ENCODE measurements around the gene CFAP46.

Gene CFAP46

GRCh38 chr10:132881186-132881920 is 61.0 kb downstream of the CFAP46 start:
- TF ChIP-seq ZNF274 (IDR thresholded peaks at IDR 0.05; ENCODE audit: low read depth, low read length): no peak
- no peak overlapping the region for H3K4me3 ChIP-seq (ENCODE audit: low read length)

DNA sequence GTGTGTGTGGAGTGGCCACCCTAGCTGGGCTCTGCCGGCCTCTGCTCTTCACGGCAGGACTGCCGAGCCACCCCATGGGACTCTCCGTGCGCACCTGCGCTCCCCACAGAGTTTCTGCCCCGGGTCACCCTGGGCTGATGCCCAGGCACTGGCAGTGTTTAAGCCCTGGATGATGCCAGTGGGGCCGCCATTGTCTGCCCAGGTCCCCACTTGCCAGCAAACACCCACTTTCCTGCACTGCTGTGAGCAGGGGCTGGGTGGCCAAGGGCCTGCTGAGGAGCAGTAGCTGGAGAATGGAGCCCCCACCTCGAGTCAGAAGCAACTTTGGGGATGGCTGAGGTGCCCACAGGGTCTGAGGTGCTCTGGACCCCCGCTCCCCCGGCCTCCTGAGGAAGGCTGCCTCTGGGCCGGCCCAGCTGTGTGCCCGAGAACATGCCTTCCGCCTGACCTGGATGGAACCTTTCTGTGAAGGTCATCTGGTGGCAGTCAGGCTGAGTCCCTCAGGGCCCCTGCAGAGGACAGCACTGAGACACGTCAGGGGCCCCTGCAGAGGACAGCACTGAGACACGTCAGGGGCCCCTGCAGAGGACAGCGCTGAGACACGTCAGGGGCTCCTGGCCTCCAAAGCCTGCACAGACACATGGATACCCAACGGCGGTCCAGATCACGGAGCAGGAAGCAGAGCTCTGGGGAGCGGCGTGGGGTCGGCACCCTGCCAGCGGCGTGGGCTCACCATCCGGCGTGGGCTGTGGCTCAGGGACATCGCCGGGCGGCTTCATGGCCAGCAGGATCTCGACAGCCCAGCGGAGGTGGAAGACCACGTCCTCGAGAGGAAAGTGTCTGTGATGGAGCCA is 62.0 kb downstream of the CFAP46 start:
- TF ChIP-seq ZNF274 (IDR thresholded peaks at IDR 0.05; ENCODE audit: low read depth, low read length): no peak
- no peak overlapping the region for H3K4me3 ChIP-seq (ENCODE audit: low read length)

DNA sequence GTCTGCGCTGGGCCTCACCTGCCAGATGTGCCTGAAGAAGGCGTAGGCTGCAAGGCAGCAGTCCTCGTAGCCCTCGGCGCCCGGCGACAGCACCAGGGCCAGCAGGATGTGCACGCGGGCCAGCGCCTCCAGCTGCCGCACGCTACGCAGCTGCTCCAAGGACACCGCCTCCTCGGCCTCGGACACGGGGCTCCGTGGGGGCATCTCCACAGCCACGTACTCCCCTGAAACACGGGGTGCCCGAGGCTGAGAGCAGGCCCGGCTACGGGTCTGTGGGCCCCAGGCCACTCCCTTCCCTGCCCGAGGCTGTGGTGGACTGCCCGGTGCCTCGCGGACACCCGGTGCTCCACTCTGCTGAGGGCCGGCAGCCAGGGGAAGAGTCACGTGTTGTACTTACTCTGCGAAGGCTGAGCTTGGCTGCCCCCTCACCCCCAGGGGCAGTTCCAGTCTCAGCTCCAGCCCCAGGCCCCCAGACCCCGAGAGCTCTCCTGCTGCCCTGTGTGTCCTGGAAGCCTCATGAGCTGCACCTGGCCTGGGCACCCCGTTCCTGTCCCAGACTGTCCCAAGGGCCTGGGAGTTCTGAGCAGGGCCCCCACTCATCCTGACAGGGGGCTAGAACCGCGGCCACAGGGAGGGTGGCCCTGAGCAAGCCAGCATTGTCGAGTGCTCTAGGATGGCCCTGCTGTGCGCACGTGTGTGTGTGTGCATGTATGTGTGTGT is 62.8 kb downstream of the CFAP46 start:
- TF ChIP-seq ZNF274 (IDR thresholded peaks at IDR 0.05; ENCODE audit: low read depth, low read length): no peak
- no peak overlapping the region for H3K4me3 ChIP-seq (ENCODE audit: low read length)

DNA sequence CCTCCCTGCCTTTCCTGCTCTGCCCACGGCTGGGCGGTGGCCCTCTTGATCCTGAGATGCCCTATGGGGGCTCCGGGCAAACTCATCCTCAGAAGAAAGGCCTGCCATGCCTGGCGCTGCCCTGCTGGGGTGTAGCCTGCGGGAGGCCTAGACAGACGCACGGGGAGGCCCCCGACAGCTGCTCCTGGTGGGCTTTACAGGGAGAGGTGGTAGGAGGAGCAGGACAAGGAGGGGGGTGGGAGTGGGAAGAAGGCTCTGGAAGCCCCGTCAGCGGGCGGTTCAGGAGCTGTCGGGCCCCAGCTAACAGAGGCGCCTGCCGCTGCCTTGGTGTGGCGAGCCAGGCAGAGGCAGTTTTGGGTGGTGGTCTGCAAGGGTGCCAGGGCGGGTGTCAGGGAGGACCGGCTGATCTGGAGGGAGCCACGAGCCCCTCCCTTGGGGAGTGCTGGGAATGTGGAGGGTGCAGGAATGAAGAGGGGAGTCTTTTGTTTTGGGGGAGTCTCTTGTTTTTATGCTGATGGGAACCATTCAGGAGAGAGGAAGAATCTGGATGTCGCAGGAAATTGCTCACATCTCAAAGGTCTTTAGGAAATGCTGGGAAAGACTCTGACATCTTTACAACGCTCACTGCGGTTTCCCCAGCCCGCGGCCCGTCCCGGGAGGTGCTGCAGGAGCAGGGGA is 63.5 kb downstream of the CFAP46 start:
- no peak for TF ChIP-seq ZNF274 (IDR thresholded peaks at IDR 0.05; ENCODE audit: low read depth, low read length)
- H3K4me3 ChIP-seq (ENCODE audit: low read length): no peak overlapping the region

- no peak overlapping the region for H3K4me3 ChIP-seq (ENCODE audit: low read length)
- no peak for TF ChIP-seq ZNF274 (IDR thresholded peaks at IDR 0.05; ENCODE audit: low read depth, low read length)
These were observed 64.2 kb downstream of the CFAP46 start for GRCh38 chr10:132878091-132878729.

DNA sequence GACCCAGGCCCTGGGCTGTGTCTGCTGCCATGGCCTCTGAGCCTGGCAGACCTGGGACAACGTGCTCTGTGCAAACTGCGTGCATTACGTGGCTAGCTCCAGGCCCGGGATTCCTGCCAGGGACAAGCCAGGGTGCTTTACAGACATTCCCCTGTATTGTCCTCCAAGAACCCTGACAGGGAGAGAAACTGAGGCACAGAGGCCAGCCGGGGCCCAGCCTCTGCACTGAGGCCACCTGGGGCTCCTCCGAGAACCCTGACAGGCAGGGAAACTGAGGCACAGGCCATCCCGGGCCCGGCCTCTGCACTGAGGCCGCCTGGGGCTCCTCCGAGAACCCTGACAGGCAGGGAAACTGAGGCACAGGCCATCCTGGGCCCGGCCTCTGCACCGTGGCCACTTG is 64.9 kb downstream of the CFAP46 start:
- no peak for TF ChIP-seq ZNF274 (IDR thresholded peaks at IDR 0.05; ENCODE audit: low read depth, low read length)
- no peak overlapping the region for H3K4me3 ChIP-seq (ENCODE audit: low read length)

- no peak for TF ChIP-seq ZNF274 (IDR thresholded peaks at IDR 0.05; ENCODE audit: low read depth, low read length)
- no peak overlapping the region for H3K4me3 ChIP-seq (ENCODE audit: low read length)
These were observed 65.4 kb downstream of the CFAP46 start for GRCh38 chr10:132876993-132877431.

GRCh38 chr10:132876131-132876860 is 66.1 kb downstream of the CFAP46 start:
- TF ChIP-seq ZNF274 (IDR thresholded peaks at IDR 0.05; ENCODE audit: low read depth, low read length): no peak
- H3K4me3 ChIP-seq (ENCODE audit: low read length): no peak overlapping the region

GRCh38 chr10:132875435-132875834 is 66.9 kb downstream of the CFAP46 start:
- no peak for TF ChIP-seq ZNF274 (IDR thresholded peaks at IDR 0.05; ENCODE audit: low read depth, low read length)
- H3K4me3 ChIP-seq (ENCODE audit: low read length): no peak overlapping the region

DNA sequence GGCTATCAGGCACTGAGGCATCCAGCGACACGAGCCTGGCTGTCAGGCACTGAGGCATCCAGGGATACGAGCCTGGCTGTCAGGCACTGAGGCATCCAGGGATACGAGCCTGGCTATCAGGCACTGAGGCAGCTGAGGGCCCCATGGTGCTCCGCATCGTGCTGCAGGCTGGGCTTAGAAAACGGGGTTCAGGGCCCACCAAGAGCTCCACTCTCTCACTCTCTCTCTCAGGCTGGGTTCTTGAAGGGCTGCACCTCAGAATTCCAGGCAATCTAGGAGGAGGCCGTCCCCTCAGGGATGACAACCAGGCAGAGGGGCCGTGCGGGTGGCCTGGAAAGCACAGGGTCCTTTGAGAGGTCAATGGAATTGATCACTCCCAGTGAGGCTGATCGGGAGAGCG is 69.0 kb downstream of the CFAP46 start:
- no peak overlapping the region for H3K4me3 ChIP-seq (ENCODE audit: low read length)
- TF ChIP-seq ZNF274 (IDR thresholded peaks at IDR 0.05; ENCODE audit: low read depth, low read length): no peak

DNA sequence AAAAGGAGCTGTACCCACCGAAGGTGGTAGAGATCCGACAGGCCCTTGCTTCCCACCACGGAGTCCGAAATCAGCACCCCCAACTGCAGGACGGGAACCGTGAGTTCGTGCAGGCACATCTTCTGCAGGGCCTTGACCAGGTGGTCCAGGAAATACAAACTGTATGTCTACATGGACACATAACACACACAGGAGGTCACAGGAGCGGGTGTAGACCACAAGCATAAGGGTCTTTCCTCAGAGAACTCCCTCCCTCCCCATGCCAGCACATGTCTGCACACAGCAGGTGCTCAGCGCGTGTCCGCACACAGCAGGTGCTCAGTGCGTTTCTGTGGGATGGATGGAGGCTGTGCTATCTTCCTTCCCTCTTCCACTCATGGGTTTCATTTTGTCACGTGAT is 69.7 kb downstream of the CFAP46 start:
- H3K4me3 ChIP-seq (ENCODE audit: low read length): no peak overlapping the region
- TF ChIP-seq ZNF274 (IDR thresholded peaks at IDR 0.05; ENCODE audit: low read depth, low read length): no peak

DNA sequence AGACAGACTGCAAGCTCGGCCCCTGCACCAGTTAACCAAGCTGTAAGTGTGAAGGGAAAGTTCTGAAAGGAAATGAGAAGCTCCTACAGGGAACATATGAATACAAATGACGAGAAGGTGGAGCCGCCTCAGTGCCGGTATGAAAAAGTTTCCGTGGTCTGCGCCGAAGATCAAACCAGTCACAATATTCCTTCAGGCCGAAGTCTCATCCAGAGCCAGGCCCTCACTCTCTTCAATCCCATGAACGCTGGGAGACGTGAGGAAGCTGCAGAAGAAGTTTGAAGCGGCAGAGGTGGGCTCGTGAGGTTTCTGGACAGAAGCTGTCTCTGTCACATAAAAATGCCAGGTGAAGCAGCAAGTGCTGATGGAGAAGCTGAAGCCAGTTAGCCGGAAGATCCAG is 71.9 kb downstream of the CFAP46 start:
- no peak overlapping the region for H3K4me3 ChIP-seq (ENCODE audit: low read length)
- no peak for TF ChIP-seq ZNF274 (IDR thresholded peaks at IDR 0.05; ENCODE audit: low read depth, low read length)

DNA sequence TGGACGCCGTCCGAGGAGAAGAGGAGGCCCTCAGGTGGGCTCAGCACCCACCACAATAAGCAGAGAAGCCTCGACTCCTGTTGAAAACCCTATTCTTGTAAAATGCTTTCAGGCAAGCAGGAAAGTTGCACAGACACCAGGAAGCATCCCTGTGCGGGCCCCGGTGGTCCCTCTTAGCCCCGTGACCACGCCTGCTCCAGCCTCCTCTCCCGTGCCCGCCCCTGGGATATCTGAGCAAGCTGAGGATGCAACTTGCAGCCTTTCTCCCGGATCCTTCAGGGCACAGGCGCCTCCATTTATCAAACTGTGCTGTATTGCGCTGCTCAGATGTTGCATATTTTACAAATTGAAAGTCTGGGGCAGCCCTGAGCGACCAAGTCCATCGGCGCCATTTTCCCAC is 72.7 kb downstream of the CFAP46 start:
- no peak overlapping the region for H3K4me3 ChIP-seq (ENCODE audit: low read length)

More for the DNA sequence above, 72.7 kb downstream of the CFAP46 start:
- no peak for TF ChIP-seq ZNF274 (IDR thresholded peaks at IDR 0.05; ENCODE audit: low read depth, low read length)

Measured in GM08714 (cell line).